SW480 (cell line): ENCODE measurements around the gene MX1.

Experiments used
- DNase-seq: peaks from one replicate; pipeline ENCODE4 v3.0.0-alpha.2; 2016; ENCODE audit warnings: low spot score

The MX1 gene

GRCh38 chr21:41460578-41461527 is 34.8 kb downstream of the MX1 start:
- peak; percentile 76 for DNase-seq

- no peak for DNase-seq
Observed at GRCh38 chr21:41465176-41465781, 39.2 kb downstream of the MX1 start.

GRCh38 chr21:41466024-41466820 is 40.2 kb downstream of the MX1 start:
- no peak for DNase-seq

- DNase-seq = peak; percentile 49
Observed at GRCh38 chr21:41470054-41470453, 44.0 kb downstream of the MX1 start.

GRCh38 chr21:41472753-41473548 is 46.9 kb downstream of the MX1 start:
- no peak for DNase-seq

- no peak for DNase-seq
Observed at GRCh38 chr21:41475714-41476420, 49.8 kb downstream of the MX1 start.

GRCh38 chr21:41477641-41478318 is 51.7 kb downstream of the MX1 start:
- DNase-seq = peak; percentile 75

GRCh38 chr21:41478319-41479177 is 52.5 kb downstream of the MX1 start:
- peak; percentile 42 for DNase-seq

- no peak for DNase-seq
Observed at GRCh38 chr21:41479686-41480085, 53.6 kb downstream of the MX1 start.

- no peak for DNase-seq
Observed at GRCh38 chr21:41480086-41480690, 54.1 kb downstream of the MX1 start.

- peak; percentile 48 for DNase-seq
Observed at GRCh38 chr21:41481191-41481590, 55.2 kb downstream of the MX1 start.

GRCh38 chr21:41482301-41482700 is 56.3 kb downstream of the MX1 start:
- no peak for DNase-seq

- no peak for DNase-seq
Observed at GRCh38 chr21:41482980-41483379, 56.9 kb downstream of the MX1 start.

- DNase-seq = no peak
Observed at GRCh38 chr21:41483415-41483814, 57.4 kb downstream of the MX1 start.

GRCh38 chr21:41483973-41484372 is 57.9 kb downstream of the MX1 start:
- DNase-seq = no peak

GRCh38 chr21:41487082-41487481 is 61.0 kb downstream of the MX1 start:
- no peak for DNase-seq

GRCh38 chr21:41488080-41488479 is 62.0 kb downstream of the MX1 start:
- no peak for DNase-seq

- no peak for DNase-seq
Observed at GRCh38 chr21:41489329-41489728, 63.3 kb downstream of the MX1 start.

GRCh38 chr21:41490330-41490729 is 64.3 kb downstream of the MX1 start:
- DNase-seq = no peak
